ENCODE measurements around the gene GALC.

The GALC gene

DNA sequence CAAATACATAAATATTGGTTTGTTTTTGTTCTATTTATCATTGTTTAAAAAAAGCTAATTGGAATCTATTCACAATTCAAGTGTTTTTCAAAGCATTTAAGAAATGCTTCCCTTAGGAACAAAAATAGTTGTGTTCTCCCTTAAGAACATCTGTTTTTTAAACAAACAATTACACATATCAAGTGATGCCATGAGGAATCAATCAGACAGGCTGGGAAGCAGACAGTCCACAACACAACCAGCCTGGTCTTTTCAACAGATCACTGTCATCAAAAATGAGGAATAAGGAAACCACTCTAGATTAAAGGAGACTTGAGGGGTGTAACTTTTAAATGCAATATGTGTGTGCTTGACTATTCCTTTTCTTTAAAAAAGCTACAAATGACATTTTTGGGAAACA, 25.5 kb downstream of the GALC start:
- no peaks in the 10 kb centered on the region for H4K20me1 ChIP-seq
- no peak for TF ChIP-seq Cebpa-rat (IDR thresholded peaks at IDR 0.05)

DNA sequence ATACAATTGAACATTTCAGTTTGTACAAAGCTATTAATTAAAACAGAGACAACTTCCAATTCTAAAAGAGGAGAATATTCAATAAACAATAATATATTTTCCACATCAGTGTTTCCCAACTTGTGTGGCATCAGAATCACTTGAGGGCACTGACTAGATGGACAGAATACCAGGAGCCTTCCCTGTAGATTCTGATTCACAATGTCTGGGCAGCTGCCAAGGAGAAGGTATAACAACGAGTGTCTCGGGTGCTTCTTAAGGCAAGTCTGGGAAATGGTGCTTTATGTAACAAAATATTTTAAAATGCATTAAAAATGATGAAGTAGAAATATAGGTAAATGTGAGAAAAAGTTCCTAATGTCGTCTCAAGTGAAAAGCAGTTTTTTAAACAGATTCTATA, 26.2 kb downstream of the GALC start:
- Histone ChIP-seq H3K27ac (no peak overlapping the region), H3K4me2 (no peak overlapping the region), H3K9ac (no peak overlapping the region), H4K20me1 (no peaks in the 10 kb centered on the region), H3K36me3 (peaks cover 12% of the 10 kb centered on the region), H3K9me3 (peaks cover 4% of the 10 kb centered on the region; the same call in 1 of the 2 replicates), H3K4me1 (no peaks in the 10 kb centered on the region), H3K27me3 (no peaks in the 10 kb centered on the region), H3K4me3 (no peak overlapping the region)
- TF ChIP-seq Cebpa-rat (IDR thresholded peaks at IDR 0.05) = no peak

More for the DNA sequence above, 25.5 kb downstream of the GALC start:
- Histone ChIP-seq H3K4me3 (no peak overlapping the region), H3K4me2 (no peak overlapping the region), H3K27ac (no peak overlapping the region), H3K9me3 (no peaks in the 10 kb centered on the region), H3K27me3 (no peaks in the 10 kb centered on the region), H3K36me3 (peaks cover 5% of the 10 kb centered on the region), H3K4me1 (no peaks in the 10 kb centered on the region), H3K9ac (no peak overlapping the region)

DNA sequence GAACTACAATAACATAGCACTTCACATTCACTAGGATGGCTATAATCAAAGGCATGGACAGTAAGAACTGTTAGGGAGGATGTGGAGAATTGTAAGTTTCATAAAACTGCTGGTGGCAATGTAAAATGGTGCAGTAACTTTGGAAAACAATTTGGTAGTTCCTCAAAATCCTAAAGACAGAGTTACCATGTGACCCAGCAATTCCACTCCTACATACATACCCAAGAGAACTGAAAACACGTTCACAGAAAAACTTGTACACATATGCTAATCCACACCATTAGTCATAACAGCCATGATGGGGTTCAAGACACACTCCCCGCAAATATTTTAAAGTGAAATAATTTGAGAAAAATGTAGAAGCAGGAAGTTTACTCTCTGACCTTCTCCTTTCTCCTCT, 31.7 kb downstream of the GALC start:
- Histone ChIP-seq H3K4me3 (no peak overlapping the region), H4K20me1 (no peaks in the 10 kb centered on the region), H3K36me3 (peaks cover 36% of the 10 kb centered on the region), H3K9ac (no peak overlapping the region), H3K4me2 (no peak overlapping the region), H3K9me3 (peaks cover 42% of the 10 kb centered on the region), H3K27ac (no peak overlapping the region), H3K27me3 (no peaks in the 10 kb centered on the region), H3K4me1 (peaks cover 12% of the 10 kb centered on the region)
- TF ChIP-seq Cebpa-rat (IDR thresholded peaks at IDR 0.05) = no peak

GRCh38 chr14:87960013-87960787, 32.8 kb downstream of the GALC start:
- Histone ChIP-seq H3K36me3 (peaks cover 36% of the 10 kb centered on the region), H3K27ac (no peak overlapping the region), H3K27me3 (no peaks in the 10 kb centered on the region), H4K20me1 (no peaks in the 10 kb centered on the region), H3K9ac (no peak overlapping the region), H3K4me3 (no peak overlapping the region), H3K9me3 (peaks cover 42% of the 10 kb centered on the region), H3K4me1 (peaks cover 22% of the 10 kb centered on the region), H3K4me2 (no peak overlapping the region)
- no peak for TF ChIP-seq Cebpa-rat (IDR thresholded peaks at IDR 0.05)

GRCh38 chr14:87955501-87955900, 37.5 kb downstream of the GALC start:
- Histone ChIP-seq H3K9me3 (peaks cover 28% of the 10 kb centered on the region), H3K27ac (peak overlapping the region; percentile 93), H3K36me3 (peaks cover 14% of the 10 kb centered on the region), H3K4me1 (peaks cover 64% of the 10 kb centered on the region), H3K4me2 (peak overlapping the region; percentile 86), H4K20me1 (no peaks in the 10 kb centered on the region), H3K4me3 (no peak overlapping the region; the same call in 1 of the 2 replicates), H3K9ac (peak overlapping the region; percentile 47; the same call in 1 of the 2 replicates), H3K27me3 (no peaks in the 10 kb centered on the region)
- TF ChIP-seq Cebpa-rat (IDR thresholded peaks at IDR 0.05) = no peak

DNA sequence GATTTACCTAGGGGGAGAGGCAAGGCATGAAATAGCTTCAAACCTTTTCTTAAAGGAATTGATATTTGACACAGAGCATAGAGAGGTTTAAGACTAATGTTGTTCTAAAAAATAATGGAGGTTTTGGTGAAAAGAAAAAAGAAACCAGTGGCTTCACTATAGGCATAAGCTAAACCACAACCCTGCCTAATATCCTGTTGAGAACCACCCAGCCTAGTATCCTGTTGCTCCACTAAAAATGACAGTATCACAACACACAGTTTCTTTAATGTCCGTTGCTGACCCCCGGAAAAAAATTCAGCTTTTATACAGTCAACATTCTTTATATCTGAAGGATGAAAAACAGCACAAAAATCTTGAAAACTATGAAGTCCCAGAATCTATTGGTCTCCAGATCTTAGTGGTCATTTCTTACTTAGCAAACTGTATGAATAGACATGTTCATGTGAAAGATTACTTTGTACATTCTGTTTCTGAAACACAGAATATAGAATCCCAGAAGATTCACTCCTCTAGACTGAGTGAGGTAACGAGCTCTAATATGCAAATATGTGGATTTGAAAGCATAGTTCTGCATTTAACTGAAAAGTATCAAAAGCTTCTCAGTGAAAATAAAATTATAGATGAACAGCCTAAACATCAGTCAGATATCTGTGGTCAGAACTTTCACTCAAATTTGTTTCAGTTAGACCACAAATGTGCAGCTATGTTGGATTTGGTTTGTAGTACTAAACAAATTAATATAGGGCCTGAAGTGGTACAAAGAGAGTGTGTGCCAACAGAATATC, 40.5 kb downstream of the GALC start:
- peak overlapping the region; percentile 50 for H3K4me3 ChIP-seq
- peak overlapping the region; percentile 63 for H3K9ac ChIP-seq
- 0 out of 2 replicates have a peak, but pooled peaks cover 7% of the 10 kb centered on the region for H3K36me3 ChIP-seq
- H3K27ac ChIP-seq = peak overlapping the region; percentile 93
- no peak for TF ChIP-seq Cebpa-rat (IDR thresholded peaks at IDR 0.05)
- no peaks in the 10 kb centered on the region for H3K9me3 ChIP-seq
- H4K20me1 ChIP-seq = no peaks in the 10 kb centered on the region
- H3K4me1 ChIP-seq = peaks cover 83% of the 10 kb centered on the region
- H3K27me3 ChIP-seq = no peaks in the 10 kb centered on the region
- peak overlapping the region; percentile 86 for H3K4me2 ChIP-seq

GRCh38 chr14:87944987-87945604, 47.9 kb downstream of the GALC start:
- no peak overlapping the region for H3K9ac ChIP-seq
- H3K27ac ChIP-seq = no peak overlapping the region
- peaks cover 15% of the 10 kb centered on the region for H3K4me1 ChIP-seq
- no peaks in the 10 kb centered on the region for H3K27me3 ChIP-seq
- H3K9me3 ChIP-seq = no peaks in the 10 kb centered on the region
- peaks cover 17% of the 10 kb centered on the region; the same call in 1 of the 2 replicates for H3K36me3 ChIP-seq
- no peak for TF ChIP-seq Cebpa-rat (IDR thresholded peaks at IDR 0.05)
- H3K4me3 ChIP-seq = no peak overlapping the region
- H4K20me1 ChIP-seq = no peaks in the 10 kb centered on the region
- no peak overlapping the region for H3K4me2 ChIP-seq

DNA sequence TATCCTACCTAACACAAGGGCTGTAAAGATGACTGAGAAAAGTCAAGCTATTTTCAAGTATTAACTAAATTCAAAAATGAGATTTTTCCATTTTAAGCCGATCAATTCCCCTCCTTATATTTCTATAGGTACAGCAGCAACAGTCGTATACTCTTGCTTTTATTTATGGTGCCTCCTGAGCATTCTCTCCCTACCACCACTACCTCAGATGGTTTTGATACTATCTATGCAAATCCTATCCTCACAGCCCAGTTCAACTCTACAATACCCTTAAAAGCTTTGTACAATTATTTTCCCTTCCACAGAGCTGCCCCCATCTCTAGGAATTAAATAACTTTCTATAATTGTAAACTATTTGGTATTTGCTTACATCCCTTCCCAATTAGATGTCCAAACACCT, 52.1 kb downstream of the GALC start:
- H3K4me2 ChIP-seq = no peak overlapping the region
- H3K9ac ChIP-seq = no peak overlapping the region
- no peaks in the 10 kb centered on the region for H4K20me1 ChIP-seq
- H3K27me3 ChIP-seq = no peaks in the 10 kb centered on the region
- H3K4me3 ChIP-seq = no peak overlapping the region
- no peak overlapping the region for H3K27ac ChIP-seq
- no peak for TF ChIP-seq Cebpa-rat (IDR thresholded peaks at IDR 0.05)
- H3K36me3 ChIP-seq = peaks cover 3% of the 10 kb centered on the region; the same call in 1 of the 2 replicates
- peaks cover 4% of the 10 kb centered on the region; the same call in 1 of the 2 replicates for H3K4me1 ChIP-seq
- no peaks in the 10 kb centered on the region for H3K9me3 ChIP-seq

- no peak for TF ChIP-seq Cebpa-rat (IDR thresholded peaks at IDR 0.05)
These were observed 52.6 kb downstream of the GALC start for GRCh38 chr14:87940382-87940781.

More at GRCh38 chr14:87940382-87940781, 52.6 kb downstream of the GALC start:
- no peaks in the 10 kb centered on the region for H3K27me3 ChIP-seq
- no peak overlapping the region for H3K4me2 ChIP-seq
- H3K4me3 ChIP-seq = no peak overlapping the region
- no peak overlapping the region for H3K9ac ChIP-seq
- peaks cover 4% of the 10 kb centered on the region; the same call in 1 of the 2 replicates for H3K36me3 ChIP-seq
- H4K20me1 ChIP-seq = no peaks in the 10 kb centered on the region
- peaks cover 4% of the 10 kb centered on the region; the same call in 1 of the 2 replicates for H3K4me1 ChIP-seq
- no peaks in the 10 kb centered on the region for H3K9me3 ChIP-seq
- H3K27ac ChIP-seq = no peak overlapping the region
